Activated CD4-positive, alpha-beta memory T cell treated with anti-CD3 and anti-CD28 coated beads for 36 hours (primary cell): ENCODE results near the gene ALDH1B1. TPM values are rescaled to one million over a fixed set of nuclear protein-coding genes. Genes with fewer than 3 reads are reported as not detected.
A peak's percentile ranks its signal among the peaks of the same experiment; 100 is the strongest.

Source experiments
- CTCF ChIA-PET: fragments of 350-600 bp; sonication (Branson Sonifier 250); formaldehyde crosslinking; loops from one replicate; lab custom pipeline; 2021; ENCODE audit warnings: antibody characterized with exemption, inconsistent platforms; lab: Charles Lee
- POLR2A ChIA-PET: fragments of 350-600 bp; sonication (Branson Sonifier 250); formaldehyde crosslinking; loops from one replicate; lab custom pipeline; 2021; ENCODE audit warnings: antibody characterized with exemption; lab: Charles Lee
- DNase-seq: peaks from one replicate; pipeline ENCODE4 v3.0.0-alpha.2; 2020
- H3K27ac Mint-ChIP-seq: one replicate; pipeline ENCODE4 v1.8.0; 2021; ENCODE audit warnings: mixed read lengths
- H3K27me3 Mint-ChIP-seq: one replicate; pipeline ENCODE4 v1.8.0; 2021; ENCODE audit warnings: mixed read lengths
- H3K36me3 Mint-ChIP-seq: one replicate; pipeline ENCODE4 v1.8.0; 2021; ENCODE audit warnings: mixed read lengths
- H3K4me1 Mint-ChIP-seq: one replicate; pipeline ENCODE4 v1.8.0; 2021; ENCODE audit warnings: low read depth, mixed read lengths
- H3K4me3 Mint-ChIP-seq: one replicate; pipeline ENCODE4 v1.8.0; 2021; ENCODE audit warnings: mild to moderate bottlenecking, mixed read lengths
- H3K9me3 Mint-ChIP-seq: one replicate; pipeline ENCODE4 v1.8.0; 2021; ENCODE audit warnings: mixed read lengths
- intact Hi-C: fragments of 100-400 bp; cut with micrococcal nuclease; formaldehyde crosslinking; loops from one replicate; pipeline ENCODE4 v1.15.1; 2023
- total RNA-seq, 2 experiments: library from RNA; stranded (reverse); gene quantifications; one replicate each; pipeline ENCODE4 v1.2.3, GENCODE V29; 2021

ALDH1B1 gene
- total RNA-seq, 2 experiments from 2014 or later = 22.1 to 22.2 TPM

- Mint-ChIP-seq H3K27ac (no peak overlapping the region), H3K4me1 (no peaks in the 10 kb centered on the region), H3K9me3 (no peaks in the 10 kb centered on the region), H3K36me3 (no peaks in the 10 kb centered on the region), H3K4me3 (no peak overlapping the region), H3K27me3 (peaks cover 6% of the 10 kb centered on the region)
- intact Hi-C loops = no loop called here
- ChIA-PET CTCF (no interaction called here), POLR2A (no interaction called here)
- DNase-seq = no peak
Observed at GRCh38 chr9:38414040-38414723, 21.7 kb downstream of the ALDH1B1 start.

GRCh38 chr9:38415856-38416255 is 23.4 kb downstream of the ALDH1B1 start:
- no peak overlapping the region for H3K27ac Mint-ChIP-seq
- CTCF ChIA-PET = no interaction called here
- DNase-seq = no peak
- intact Hi-C loops = no loop called here
- H3K36me3 Mint-ChIP-seq = no peaks in the 10 kb centered on the region
- no peaks in the 10 kb centered on the region for H3K4me1 Mint-ChIP-seq
- no peaks in the 10 kb centered on the region for H3K9me3 Mint-ChIP-seq
- no peak overlapping the region for H3K4me3 Mint-ChIP-seq
- peaks cover 6% of the 10 kb centered on the region for H3K27me3 Mint-ChIP-seq
- POLR2A ChIA-PET = no interaction called here

GRCh38 chr9:38416461-38416860 is 24.0 kb downstream of the ALDH1B1 start:
- H3K27me3 Mint-ChIP-seq = peaks cover 5% of the 10 kb centered on the region
- ChIA-PET POLR2A (no interaction called here), CTCF (interaction anchor here (0.9 to 1.2 kb wide), 2 partner anchors 14 to 15 kb away, joined by 4 to 5 read pairs; no protein-coding TSS in a partner anchor)
- H3K4me1 Mint-ChIP-seq = no peaks in the 10 kb centered on the region
- intact Hi-C loops = no loop called here
- no peak for DNase-seq
- no peak overlapping the region for H3K27ac Mint-ChIP-seq
- no peaks in the 10 kb centered on the region for H3K9me3 Mint-ChIP-seq
- no peak overlapping the region for H3K4me3 Mint-ChIP-seq
- no peaks in the 10 kb centered on the region for H3K36me3 Mint-ChIP-seq

GRCh38 chr9:38417003-38417945 is 24.8 kb downstream of the ALDH1B1 start:
- H3K4me1 Mint-ChIP-seq = no peaks in the 10 kb centered on the region
- no peaks in the 10 kb centered on the region for H3K36me3 Mint-ChIP-seq
- H3K9me3 Mint-ChIP-seq = no peaks in the 10 kb centered on the region
- H3K27ac Mint-ChIP-seq = no peak overlapping the region
- intact Hi-C loops = no loop called here
- DNase-seq = peak; percentile 70
- ChIA-PET POLR2A (no interaction called here), CTCF (interaction anchor here (0.7 to 1.2 kb wide), 5 partner anchors 13 to 257 kb away, joined by 3 to 5 read pairs (median 3); no protein-coding TSS in a partner anchor)
- peaks cover 11% of the 10 kb centered on the region for H3K27me3 Mint-ChIP-seq
- no peak overlapping the region for H3K4me3 Mint-ChIP-seq

GRCh38 chr9:38418366-38418765 is 25.9 kb downstream of the ALDH1B1 start:
- ChIA-PET POLR2A (no interaction called here), CTCF (no interaction called here)
- no peak overlapping the region for H3K27ac Mint-ChIP-seq
- intact Hi-C loops = no loop called here
- H3K4me1 Mint-ChIP-seq = no peaks in the 10 kb centered on the region
- no peak overlapping the region for H3K4me3 Mint-ChIP-seq
- no peak for DNase-seq
- H3K9me3 Mint-ChIP-seq = no peaks in the 10 kb centered on the region
- no peaks in the 10 kb centered on the region for H3K36me3 Mint-ChIP-seq
- H3K27me3 Mint-ChIP-seq = peaks cover 20% of the 10 kb centered on the region

GRCh38 chr9:38419181-38419580 is 26.7 kb downstream of the ALDH1B1 start:
- Mint-ChIP-seq H3K4me3 (no peak overlapping the region), H3K27ac (no peak overlapping the region), H3K36me3 (no peaks in the 10 kb centered on the region), H3K4me1 (no peaks in the 10 kb centered on the region), H3K27me3 (peaks cover 23% of the 10 kb centered on the region), H3K9me3 (no peaks in the 10 kb centered on the region)
- POLR2A ChIA-PET = no interaction called here
- intact Hi-C loops = no loop called here
- CTCF ChIA-PET = no interaction called here
- no peak for DNase-seq

GRCh38 chr9:38421498-38422211 is 29.2 kb downstream of the ALDH1B1 start:
- Mint-ChIP-seq H3K27ac (no peak overlapping the region), H3K9me3 (no peaks in the 10 kb centered on the region), H3K4me1 (peaks cover 2% of the 10 kb centered on the region), H3K27me3 (peaks cover 35% of the 10 kb centered on the region), H3K4me3 (no peak overlapping the region), H3K36me3 (no peaks in the 10 kb centered on the region)
- DNase-seq = no peak
- CTCF ChIA-PET = no interaction called here
- POLR2A ChIA-PET = no interaction called here
- intact Hi-C loops = no loop called here

GRCh38 chr9:38422555-38423260 is 30.2 kb downstream of the ALDH1B1 start:
- ChIA-PET POLR2A (no interaction called here), CTCF (no interaction called here)
- DNase-seq = no peak
- H3K27ac Mint-ChIP-seq = no peak overlapping the region
- intact Hi-C loops = no loop called here
- H3K4me1 Mint-ChIP-seq = peaks cover 2% of the 10 kb centered on the region
- H3K4me3 Mint-ChIP-seq = no peak overlapping the region
- peaks cover 37% of the 10 kb centered on the region for H3K27me3 Mint-ChIP-seq
- H3K36me3 Mint-ChIP-seq = no peaks in the 10 kb centered on the region
- H3K9me3 Mint-ChIP-seq = no peaks in the 10 kb centered on the region

- H3K9me3 Mint-ChIP-seq = no peaks in the 10 kb centered on the region
- no peak for DNase-seq
- POLR2A ChIA-PET = no interaction called here
- no peaks in the 10 kb centered on the region for H3K36me3 Mint-ChIP-seq
- intact Hi-C loops = no loop called here
- peaks cover 37% of the 10 kb centered on the region for H3K27me3 Mint-ChIP-seq
- CTCF ChIA-PET = no interaction called here
- H3K4me1 Mint-ChIP-seq = peaks cover 2% of the 10 kb centered on the region
- no peak overlapping the region for H3K27ac Mint-ChIP-seq
- H3K4me3 Mint-ChIP-seq = peak overlapping the region; percentile 16
Observed at GRCh38 chr9:38423273-38423972, 30.9 kb downstream of the ALDH1B1 start.

- POLR2A ChIA-PET = no interaction called here
- CTCF ChIA-PET = no interaction called here
- no peak within 1 kb of the TSS for H3K27ac Mint-ChIP-seq
- intact Hi-C loops = no loop called here
- peak within 1 kb of the TSS; percentile 16 for H3K4me3 Mint-ChIP-seq
- H3K36me3 Mint-ChIP-seq = no peaks in the 10 kb centered on the region
- peak; percentile 19 for DNase-seq
- peaks cover 2% of the 10 kb centered on the region for H3K4me1 Mint-ChIP-seq
- H3K27me3 Mint-ChIP-seq = peaks cover 37% of the 10 kb centered on the region
- no peaks in the 10 kb centered on the region for H3K9me3 Mint-ChIP-seq
Observed at GRCh38 chr9:38423973-38424843, 31.7 kb downstream of the ALDH1B1 start, which contains the start of gene IGFBPL1. TSS of gene IGFBPL1 (minus strand) at chr9:38424454. CDS start at chr9:38424424, 30 bp downstream.
